ENCODE results near the gene KCNIP1.
"Not testable (repeated sequence)": the region's sequence is repeated elsewhere in the genome, so short reads cannot be mapped to it uniquely, and the experiment has no call there.

DNA sequence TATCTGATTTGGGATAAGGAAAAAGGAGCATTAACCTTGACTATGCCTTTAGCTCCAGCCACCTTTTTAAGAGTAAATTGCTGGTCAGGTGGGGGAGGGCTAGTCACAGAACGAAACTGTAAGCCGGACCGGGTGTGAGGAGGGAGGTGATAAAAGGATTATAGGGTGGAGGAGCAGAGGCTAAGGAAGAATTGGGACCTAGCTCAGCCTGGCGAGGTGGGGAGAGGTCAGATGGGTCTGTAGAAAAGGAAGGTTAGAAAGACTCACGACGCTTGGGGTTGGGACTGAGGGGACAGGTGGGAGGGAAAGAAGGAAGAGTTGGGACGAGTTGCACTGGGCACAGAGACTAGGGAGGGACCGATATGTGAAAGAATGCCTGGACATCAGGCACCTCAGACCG, 262.0 kb downstream of the KCNIP1 start:
- not testable (repeated sequence) for TF ChIP-seq POLR2A (IDR thresholded peaks at IDR 0.05; ENCODE audit: low read depth)
- TF ChIP-seq, protein P1, sequence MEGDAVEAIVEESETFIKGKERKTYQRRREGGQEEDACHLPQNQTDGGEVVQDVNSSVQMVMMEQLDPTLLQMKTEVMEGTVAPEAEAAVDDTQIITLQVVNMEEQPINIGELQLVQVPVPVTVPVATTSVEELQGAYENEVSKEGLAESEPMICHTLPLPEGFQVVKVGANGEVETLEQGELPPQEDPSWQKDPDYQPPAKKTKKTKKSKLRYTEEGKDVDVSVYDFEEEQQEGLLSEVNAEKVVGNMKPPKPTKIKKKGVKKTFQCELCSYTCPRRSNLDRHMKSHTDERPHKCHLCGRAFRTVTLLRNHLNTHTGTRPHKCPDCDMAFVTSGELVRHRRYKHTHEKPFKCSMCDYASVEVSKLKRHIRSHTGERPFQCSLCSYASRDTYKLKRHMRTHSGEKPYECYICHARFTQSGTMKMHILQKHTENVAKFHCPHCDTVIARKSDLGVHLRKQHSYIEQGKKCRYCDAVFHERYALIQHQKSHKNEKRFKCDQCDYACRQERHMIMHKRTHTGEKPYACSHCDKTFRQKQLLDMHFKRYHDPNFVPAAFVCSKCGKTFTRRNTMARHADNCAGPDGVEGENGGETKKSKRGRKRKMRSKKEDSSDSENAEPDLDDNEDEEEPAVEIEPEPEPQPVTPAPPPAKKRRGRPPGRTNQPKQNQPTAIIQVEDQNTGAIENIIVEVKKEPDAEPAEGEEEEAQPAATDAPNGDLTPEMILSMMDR (IDR thresholded peaks at IDR 0.05), result not testable (repeated sequence)

Data from esophagus muscularis mucosa (tissue), 3 donors.